OCI-LY3 (cell line): ENCODE results near the gene ATP6V0A1.

Source experiments
- EZH2phosphoT487 ChIP-seq: fragments of 200-600 bp; shearing (Covaris generic); IDR thresholded peaks from 2 replicates; pipeline ENCODE4 v1.6.1; 2018; ENCODE audit warnings: antibody characterized with exemption, mixed run types, low read depth
- TF ChIP-seq, protein P1 (sequence below): fragments of 200-600, 300-600 bp; sonication (generic); IDR thresholded peaks from 2 replicates; pipeline ENCODE4 v1.5.1; 2014; ENCODE audit warnings: antibody characterized with exemption, low read length, low read depth

DNA sequence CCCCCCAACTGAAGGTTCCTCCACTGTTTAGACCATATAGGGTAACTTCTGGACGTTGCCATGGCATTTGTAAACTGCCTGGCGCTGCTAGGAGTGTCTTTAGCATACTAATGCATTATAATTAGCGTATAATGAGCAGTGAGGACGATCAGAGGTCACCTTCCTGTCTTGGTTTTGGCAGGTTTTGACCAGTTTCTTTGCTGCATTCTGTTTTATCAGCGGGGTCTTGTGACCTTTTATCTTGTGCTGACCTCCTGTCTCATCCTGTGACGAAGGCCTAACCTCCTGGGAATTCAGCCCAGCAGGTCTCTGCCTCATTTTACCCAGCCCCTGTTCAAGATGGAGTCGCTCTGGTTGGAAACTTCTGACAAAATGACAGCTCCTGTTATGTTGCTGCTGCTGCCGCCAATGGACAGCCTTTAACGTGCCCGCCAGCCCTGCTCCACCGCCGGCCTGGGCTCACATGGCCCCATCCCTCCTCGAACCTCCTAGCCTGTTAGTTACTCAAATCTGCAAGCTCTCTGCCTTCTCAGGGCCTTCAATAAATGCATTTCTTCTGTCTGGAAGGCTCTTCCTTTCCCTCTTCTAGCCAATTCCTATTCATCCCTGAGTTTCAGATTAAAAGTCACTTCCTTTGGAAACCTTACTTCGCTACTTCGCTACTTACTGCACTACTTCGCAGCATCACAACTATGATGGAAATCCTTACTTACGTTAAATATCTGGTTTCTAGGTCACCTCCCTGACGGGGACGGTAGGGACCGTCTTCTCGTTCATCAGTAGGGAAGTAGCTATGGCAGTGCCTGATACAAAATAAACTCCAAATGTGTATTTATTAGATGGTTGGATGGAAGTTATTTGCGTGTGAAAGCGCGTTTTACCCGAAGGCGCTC, 76.7 kb downstream of the ATP6V0A1 start:
- TF ChIP-seq EZH2phosphoT487 = no peak
- TF ChIP-seq, protein P1, sequence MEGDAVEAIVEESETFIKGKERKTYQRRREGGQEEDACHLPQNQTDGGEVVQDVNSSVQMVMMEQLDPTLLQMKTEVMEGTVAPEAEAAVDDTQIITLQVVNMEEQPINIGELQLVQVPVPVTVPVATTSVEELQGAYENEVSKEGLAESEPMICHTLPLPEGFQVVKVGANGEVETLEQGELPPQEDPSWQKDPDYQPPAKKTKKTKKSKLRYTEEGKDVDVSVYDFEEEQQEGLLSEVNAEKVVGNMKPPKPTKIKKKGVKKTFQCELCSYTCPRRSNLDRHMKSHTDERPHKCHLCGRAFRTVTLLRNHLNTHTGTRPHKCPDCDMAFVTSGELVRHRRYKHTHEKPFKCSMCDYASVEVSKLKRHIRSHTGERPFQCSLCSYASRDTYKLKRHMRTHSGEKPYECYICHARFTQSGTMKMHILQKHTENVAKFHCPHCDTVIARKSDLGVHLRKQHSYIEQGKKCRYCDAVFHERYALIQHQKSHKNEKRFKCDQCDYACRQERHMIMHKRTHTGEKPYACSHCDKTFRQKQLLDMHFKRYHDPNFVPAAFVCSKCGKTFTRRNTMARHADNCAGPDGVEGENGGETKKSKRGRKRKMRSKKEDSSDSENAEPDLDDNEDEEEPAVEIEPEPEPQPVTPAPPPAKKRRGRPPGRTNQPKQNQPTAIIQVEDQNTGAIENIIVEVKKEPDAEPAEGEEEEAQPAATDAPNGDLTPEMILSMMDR = no peak
